NCI-H1048 (cell line): ENCODE results near the gene JKAMP.
A peak's percentile ranks its signal among the peaks of the same experiment; 100 is the strongest.

Experiments used
- DNase-seq: peaks from one replicate; lab custom pipeline; 2025; lab: John Stamatoyannopoulos, UW

JKAMP gene

DNA sequence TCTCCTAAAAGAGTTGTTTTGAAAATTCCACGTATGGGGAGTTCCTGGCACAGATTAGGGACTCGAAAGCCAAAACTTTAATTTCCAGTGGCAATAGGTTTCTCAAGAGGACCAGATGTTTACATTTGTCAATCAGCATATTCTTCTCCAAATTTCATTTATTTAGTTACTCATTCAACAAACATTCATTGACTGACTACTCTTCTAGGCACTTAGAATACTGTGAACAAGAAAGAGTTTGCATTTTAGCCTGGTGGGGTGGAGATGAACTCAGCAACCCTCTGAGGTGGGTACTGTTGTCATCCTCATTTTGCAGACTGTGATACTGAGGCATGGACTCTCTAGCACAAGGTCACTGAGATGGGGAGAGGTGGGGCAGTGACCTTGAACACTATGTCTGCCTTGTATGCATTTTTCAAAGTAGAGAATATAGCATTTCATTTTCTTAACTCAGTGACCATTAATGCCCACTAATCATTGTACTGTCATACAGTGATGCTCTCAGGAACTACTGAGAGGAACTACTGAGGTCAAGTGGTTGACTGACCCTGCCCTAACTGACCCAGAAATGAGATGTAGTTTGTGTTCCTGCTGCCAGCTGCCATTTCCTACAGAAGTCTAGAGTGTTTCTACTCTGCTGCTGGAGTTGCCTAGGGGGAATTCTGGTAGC is 2.3 kb upstream of the JKAMP start:
- no peak for DNase-seq

DNA sequence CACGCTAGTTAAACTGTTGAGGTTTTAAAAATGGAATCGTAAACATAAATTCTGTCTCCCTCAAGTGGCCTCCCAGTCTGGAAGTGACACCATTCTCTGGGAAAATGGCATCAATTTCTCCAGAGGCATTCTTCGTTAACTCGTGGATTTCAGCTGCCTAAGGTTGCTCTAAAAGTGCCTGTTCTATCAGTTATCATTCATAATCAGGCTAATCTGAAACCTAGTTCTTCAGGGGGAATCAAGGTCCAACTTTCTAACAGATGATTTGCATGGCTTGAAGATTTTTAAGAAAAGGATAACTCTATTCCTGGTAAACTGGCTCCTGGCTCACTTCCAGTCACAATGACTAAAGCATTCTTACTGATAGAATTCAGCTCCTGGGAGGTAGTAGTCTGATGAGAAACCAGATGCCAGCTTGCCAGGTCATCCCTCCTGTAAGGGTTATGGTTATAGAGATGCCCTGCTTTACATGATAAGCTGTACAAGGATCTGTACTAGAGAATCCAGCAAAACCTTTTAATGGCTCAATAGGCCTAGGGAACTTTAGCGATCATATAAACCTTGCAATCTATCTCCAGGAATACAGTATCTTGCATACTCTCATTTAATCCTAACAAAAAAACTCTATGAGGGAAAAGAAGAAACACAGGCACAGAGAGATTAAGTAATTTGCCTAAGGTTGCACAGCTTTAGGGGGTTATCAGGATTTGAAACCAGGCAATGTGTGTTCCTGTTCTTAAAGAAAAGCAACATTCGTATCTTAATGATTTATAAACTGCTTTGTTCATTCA is 1.6 kb upstream of the JKAMP start:
- DNase-seq: peak; percentile 13

GRCh38 chr14:59483363-59483762 is 954 bp upstream of the JKAMP start:
- no peak for DNase-seq

DNA sequence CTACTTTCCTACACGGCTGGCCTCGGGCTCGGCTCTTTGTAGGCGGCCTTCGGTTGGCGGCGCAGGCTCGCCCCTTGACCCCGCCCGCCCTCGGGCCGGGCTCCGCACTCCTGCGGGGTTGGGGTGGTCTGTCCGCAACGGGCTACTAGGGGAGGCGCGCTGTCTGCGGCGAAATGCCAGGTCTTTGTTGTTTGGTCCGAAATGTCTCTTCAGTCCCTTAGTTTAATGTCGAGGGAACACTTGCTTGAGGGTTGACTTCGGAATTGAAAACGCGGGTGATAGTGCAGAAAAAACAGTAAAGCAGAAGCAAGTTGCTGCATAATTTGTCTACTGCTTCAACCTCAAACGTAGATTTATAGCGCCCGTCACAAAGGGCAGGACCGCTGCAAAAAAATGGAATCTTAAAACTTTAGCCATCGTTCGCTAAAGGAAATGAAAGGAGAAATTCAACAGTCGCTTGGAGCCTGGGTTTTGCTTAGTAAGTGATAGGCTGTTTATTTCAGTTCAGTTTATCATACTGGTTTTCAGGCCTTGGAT is 390 bp downstream of the JKAMP start:
- no peak for DNase-seq

- DNase-seq: no peak
Measured at GRCh38 chr14:59490756-59491155, 6.4 kb downstream of the JKAMP start.

DNA sequence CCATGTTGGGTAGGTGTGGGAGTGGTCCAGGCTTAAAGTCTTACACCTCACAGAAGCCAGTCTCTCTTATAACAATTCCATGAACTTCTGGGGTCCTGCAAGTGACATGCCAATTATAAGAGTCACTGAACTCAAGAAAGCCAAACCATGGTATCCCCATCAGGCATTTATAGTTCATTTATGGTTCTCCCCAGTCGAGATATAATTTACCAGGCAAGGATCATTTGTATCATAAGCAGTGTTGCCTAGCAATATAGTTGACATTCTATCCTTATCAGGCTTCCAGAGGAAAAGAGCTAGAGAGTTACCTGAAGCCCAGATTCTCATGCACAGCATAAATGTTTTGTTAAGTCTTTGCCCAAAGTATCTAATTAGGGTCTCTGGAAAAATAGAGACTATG is 8.1 kb downstream of the JKAMP start:
- DNase-seq: no peak

DNA sequence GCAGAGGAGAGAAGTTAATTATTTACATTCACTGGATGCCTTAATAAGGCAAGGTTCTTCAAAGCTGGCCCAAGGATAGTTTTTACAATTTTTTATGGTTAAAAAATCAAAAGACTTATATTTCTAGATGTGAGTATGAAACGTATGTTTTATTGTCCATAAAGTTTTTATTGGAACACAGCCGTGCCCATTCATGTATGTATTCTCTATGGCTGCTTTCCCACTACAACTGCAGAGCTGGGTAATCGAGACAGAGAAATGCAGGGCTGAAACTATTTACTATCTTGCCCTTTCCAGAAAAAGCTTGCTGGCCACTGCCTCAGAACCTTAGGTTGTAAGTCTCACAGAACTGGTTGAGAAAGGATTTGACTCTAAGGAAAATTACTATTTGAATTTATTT is 16.4 kb downstream of the JKAMP start:
- no peak for DNase-seq

DNA sequence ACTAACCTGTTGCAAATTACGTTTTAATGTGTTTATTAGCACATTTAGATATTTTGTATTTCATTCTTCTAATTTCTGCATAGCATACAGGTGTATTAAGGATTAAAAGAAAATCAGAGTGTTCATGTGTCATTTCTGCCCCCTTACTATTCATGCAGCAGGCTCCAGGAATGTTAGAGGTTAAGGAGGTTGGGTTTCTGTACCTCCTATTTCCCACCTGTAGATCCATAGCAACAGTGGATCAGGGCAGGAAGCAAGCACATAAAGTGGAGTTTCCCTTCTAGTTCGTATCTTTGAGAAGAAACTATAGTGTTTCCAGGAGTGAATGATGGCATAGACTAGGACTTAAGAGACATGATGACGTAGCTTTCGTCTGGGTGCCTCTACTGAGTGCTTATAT is 18.9 kb downstream of the JKAMP start:
- no peak for DNase-seq

DNA sequence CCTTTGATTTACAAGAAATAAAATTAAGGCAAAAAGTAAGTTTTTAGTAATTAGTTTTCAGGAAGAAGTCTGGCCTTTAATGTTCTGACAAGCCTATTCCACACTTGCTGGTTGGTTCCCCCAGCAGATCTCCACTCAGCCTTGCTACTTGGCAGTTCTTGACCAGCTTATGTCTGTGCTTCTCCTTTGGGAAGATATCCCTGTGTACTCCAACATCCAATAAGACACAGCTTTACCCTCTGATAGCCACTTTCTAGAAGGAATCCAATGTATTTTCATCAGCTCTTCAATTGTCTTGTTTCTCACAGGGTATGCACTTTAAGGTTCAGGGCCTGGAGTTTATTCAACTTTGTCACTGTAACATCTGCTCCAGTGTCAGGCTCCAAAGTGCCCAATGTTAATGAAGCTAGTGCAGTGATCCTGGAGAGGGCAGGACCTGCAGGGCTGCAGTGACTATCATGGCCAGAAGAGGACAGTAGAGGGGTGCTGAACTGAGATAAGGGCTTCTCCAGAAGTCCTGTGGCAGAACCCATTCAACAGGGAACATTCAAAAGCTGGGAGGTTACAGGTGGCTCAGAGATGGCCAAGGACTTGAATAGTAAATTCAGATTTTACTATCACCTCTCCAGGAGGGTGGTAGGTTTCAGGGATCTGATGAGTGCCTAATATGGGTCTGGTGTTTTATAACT is 22.9 kb downstream of the JKAMP start:
- DNase-seq: peak; percentile 22

DNA sequence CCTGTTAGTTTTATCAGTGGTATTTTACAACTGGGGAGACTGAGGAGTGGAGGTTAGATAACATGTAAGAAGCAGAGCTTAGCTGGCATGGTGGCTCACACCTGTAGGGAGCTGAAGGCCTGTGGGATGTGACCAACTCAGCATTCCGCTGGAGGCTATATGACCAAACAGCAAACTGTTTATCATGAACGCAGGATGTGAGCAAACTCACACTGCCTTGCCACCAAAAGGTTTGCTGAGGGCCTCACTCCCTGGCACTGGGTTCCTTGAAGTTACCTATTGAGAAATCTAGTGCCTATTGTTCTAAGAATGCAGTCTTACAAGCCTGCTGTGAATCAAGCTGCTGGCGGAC is 23.4 kb downstream of the JKAMP start:
- no peak for DNase-seq

GRCh38 chr14:59509101-59509500 is 24.8 kb downstream of the JKAMP start:
- DNase-seq: no peak

DNA sequence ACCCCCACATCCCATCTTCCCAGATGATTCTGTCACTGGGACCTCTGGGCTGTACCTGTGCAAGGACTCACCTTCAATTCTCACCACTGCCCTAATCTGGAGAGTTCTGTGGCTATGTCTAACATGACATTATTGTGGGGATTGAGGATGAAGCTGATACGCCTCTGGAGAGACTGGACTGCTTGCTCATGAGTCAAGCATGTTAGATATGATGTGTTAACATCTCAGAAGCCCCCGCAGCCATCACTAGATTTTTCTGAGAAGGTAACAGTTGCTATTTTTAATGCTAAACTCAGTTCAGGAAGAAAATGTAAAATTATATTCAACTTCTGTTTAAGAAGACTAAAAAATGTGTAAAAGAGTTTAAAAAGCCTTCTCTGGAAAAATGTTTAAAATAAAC is 25.7 kb downstream of the JKAMP start:
- DNase-seq: no peak

GRCh38 chr14:59510966-59511365 is 26.6 kb downstream of the JKAMP start:
- no peak for DNase-seq

- no peak for DNase-seq
Measured at GRCh38 chr14:59511916-59512575, 27.7 kb downstream of the JKAMP start.

GRCh38 chr14:59520224-59520623 is 35.9 kb downstream of the JKAMP start:
- DNase-seq: no peak

DNA sequence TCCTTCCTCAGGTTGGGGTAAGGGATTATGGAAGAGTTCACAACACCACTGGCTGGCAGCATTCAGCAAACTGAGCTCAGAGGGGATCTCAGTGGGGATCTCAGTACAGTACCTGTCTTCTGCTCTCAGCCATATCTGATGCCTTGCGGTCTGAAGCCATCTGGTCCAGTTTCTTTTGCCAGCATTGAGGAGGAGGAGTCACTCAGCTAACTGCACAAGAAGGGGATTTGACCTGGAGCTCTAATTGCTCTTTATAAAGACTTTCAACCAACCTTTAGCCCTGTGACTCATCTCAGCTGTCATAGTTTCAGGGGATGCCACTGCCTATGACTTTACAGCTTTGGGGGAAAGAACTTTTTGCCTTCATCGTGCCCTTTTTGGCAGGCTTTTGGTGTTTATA is 44.9 kb downstream of the JKAMP start:
- no peak for DNase-seq

- DNase-seq: no peak
Measured at GRCh38 chr14:59530349-59530748, 46.0 kb downstream of the JKAMP start.

DNA sequence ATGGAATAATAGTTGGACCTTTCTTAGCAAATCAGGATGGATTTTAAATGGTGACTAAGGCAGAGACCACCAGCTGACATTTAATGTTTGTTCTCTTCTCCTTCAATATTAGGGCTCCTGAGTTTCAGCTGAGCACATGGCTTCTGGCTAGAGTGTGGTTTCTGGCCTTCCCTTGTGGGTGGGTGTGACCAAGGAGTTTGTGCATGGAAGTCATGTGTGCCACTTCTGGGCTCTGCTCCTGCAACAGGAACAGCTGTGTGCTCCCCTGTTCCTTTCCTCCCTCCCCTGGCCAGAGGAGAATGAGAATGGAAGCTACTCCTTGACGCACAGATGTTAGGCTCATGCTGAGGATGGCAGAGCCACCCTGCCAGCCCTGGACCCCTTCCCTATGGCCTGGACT is 48.1 kb downstream of the JKAMP start:
- no peak for DNase-seq

DNA sequence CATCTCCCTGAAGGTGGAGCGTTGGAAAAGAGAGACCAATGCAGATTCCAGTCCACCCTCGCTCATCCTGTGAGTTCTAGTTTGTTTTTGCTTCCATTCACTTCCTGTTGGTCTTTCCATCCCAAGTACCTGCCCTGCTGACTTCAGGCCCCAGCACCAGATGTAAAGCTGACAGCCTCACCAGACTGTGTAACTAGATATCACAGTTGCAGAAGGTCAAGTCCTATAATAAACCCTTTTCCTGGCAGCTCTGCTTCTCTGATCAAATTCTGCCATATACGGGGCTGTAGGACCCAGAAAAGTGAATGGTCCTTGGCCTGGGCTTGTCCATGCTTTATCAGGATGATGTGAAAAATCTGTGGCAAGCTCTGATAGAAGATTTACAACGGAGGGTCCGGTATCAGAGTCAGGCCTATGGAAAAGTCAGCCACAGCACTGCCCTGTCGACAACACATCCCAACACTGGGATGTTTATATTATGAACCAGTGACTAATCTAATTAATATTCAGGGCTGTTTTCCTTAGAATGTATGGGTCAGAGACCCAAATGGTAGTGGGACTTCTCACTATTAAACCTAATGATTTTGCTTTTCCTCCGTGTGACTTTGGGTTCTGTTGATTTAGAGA is 50.2 kb downstream of the JKAMP start:
- DNase-seq: no peak

DNA sequence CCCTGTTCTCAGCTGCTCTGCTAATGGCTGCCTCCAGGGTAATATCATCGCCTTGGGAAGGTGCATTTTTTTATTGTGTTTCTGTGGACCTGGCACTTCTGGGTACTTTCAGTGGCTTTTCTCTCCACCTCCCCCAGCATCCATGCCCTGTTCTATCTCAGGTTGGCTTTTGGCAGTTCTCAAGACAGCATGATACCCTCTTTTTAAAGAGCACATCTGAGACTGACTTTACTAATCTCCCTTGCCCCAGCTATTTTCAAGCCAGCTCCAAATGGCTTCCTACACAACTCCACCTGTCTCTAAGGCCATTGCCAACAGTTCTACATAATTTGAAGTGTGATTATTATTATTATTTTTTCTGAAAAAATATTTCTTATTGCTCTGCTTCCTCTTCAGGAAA is 53.2 kb downstream of the JKAMP start:
- DNase-seq: no peak

GRCh38 chr14:59538936-59539335 is 54.6 kb downstream of the JKAMP start:
- no peak for DNase-seq

DNA sequence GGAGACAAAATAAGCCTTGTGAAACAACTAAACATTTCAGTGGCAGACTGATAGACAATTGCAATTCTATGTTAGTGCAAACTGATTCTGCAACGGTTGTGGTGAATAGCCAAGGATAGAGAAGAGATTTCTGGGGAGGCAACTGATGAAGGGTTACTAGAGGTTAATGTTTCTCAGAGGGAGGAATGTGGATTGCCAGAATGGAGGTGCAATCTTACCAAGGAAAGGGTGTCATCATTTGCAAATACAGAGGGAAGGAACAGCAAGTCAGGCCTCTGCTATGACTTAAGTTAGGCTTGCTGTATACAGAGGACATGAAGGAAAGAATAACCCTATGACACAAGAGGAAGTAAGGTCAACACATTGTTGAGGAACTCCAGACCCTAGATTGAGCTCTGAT is 56.5 kb downstream of the JKAMP start:
- no peak for DNase-seq
